ENCODE measurements around the gene PAXX. TPM values are rescaled to one million over a fixed set of nuclear protein-coding genes. Genes with fewer than 3 reads are reported as not detected.

The PAXX gene
- total RNA-seq, 1 experiment from 2014 or later = 89.0 TPM

GRCh38 chr9:136975644-136976043 lies 16.6 kb upstream of the PAXX start:
- Histone ChIP-seq H3K9ac (ENCODE audit: low read length) (no peak overlapping the region), H3K79me2 (ENCODE audit: insufficient read depth, low read length) (no peaks in the 10 kb centered on the region), H4K20me1 (ENCODE audit: insufficient read depth) (no peaks in the 10 kb centered on the region), H3K4me3 (replicated peaks in 1 of 2; ENCODE audit: low read depth in 1 of 2, low read length in 2 of 2) (no peak overlapping the region), H3K9me2 (ENCODE audit: insufficient read depth) (no peaks in the 10 kb centered on the region), H3K9me3 (ENCODE audit: control insufficient read depth in 1 of 2, insufficient read depth in 1 of 2, low read depth in 1 of 2, low read length in 2 of 2) (no peaks in the 10 kb centered on the region), H3K36me3 (ENCODE audit: control insufficient read depth in 1 of 2, insufficient read depth in 2 of 2, low read length in 2 of 2) (no peaks in the 10 kb centered on the region), H3K27ac (ENCODE audit: low read depth, low read length) (no peak overlapping the region; the same call in 1 of the 2 replicates), H3K4me2 (ENCODE audit: low read length) (peak overlapping the region; percentile 32), H3K4me1 (ENCODE audit: control insufficient read depth in 1 of 2, insufficient read depth in 2 of 2, low read length in 2 of 2) (peaks cover 2 to 32% of the 10 kb centered on the region in 2 experiments; a peak in 3 of 4 replicates), H2AFZ (ENCODE audit: low read depth, low read length, poor library complexity, severe bottlenecking) (no peak overlapping the region), H3K27me3 (ENCODE audit: insufficient read depth, low read length) (no peaks in the 10 kb centered on the region)
- ChIA-PET RAD21 (ENCODE audit: low non-redundant PET in 1 of 2, low total read pairs in 2 of 2, uncharacterized antibody in 2 of 2, unreplicated experiment in 2 of 2) (no interaction called here), CTCF (interaction anchor here (1.0 to 2.0 kb wide), 4 partner anchors 10 to 93 kb away, joined by 3 to 8 read pairs (median 6); partner anchors contain the start of gene PAXX), POLR2A (no interaction called here)
- no peak for ATAC-seq
- TF ChIP-seq ZFX (IDR thresholded peaks at IDR 0.05) (no peak), EZH2phosphoT487 (IDR thresholded peaks at IDR 0.05; ENCODE audit: borderline replicate concordance) (no peak), CBX3 (IDR thresholded peaks at IDR 0.05; ENCODE audit: low read depth) (no peak), YY1 (IDR thresholded peaks at IDR 0.05; ENCODE audit: extremely low read depth, insufficient replicate concordance, low read depth, low read length) (no peak), ELF1 (IDR thresholded peaks at IDR 0.05; ENCODE audit: borderline replicate concordance, low read depth) (no peak), EGR1 (IDR thresholded peaks at IDR 0.05; ENCODE audit: low read depth) (no peak), CTCF (IDR thresholded peaks at IDR 0.05 in 2 of 3, conservative IDR thresholded peaks at IDR 0.05 in 1 of 3; ENCODE audit: borderline replicate concordance in 1 of 3, insufficient read depth in 1 of 3, low read depth in 2 of 3, low read length in 2 of 3) (peak in 2 of 3 experiments; percentile 43 to 55; a peak in 5 of 6 replicates)
- BruUV-seq (replicated peaks) = no TSS peak
- no peak for DNase-seq (ENCODE audit: low read depth, low spot score)
- intact Hi-C loops (cut with micrococcal nuclease) = no loop called here

GRCh38 chr9:136977223-136977622 lies 15.0 kb upstream of the PAXX start, which contains the start of gene PTGDS:
TSS of gene PTGDS (plus strand) at chr9:136977504. CDS start at chr9:136977579, 75 bp downstream.
- no peak within 1 kb of the TSS for H2AFZ ChIP-seq (ENCODE audit: low read depth, low read length, poor library complexity, severe bottlenecking)
- peak within 1 kb of the TSS; percentile 51; the same call in 1 of the 2 replicates for H3K27ac ChIP-seq (ENCODE audit: low read depth, low read length)
- intact Hi-C loops (cut with micrococcal nuclease) = no loop called here
- ChIA-PET CTCF (interaction anchor here (3.0 kb wide), 1 partner anchor 52 kb away, joined by 11 read pairs; no protein-coding TSS in a partner anchor), POLR2A (no interaction called here), RAD21 (ENCODE audit: low non-redundant PET in 1 of 2, low total read pairs in 2 of 2, uncharacterized antibody in 2 of 2, unreplicated experiment in 2 of 2) (no interaction called here)
- no peaks in the 10 kb centered on the region for H3K79me2 ChIP-seq (ENCODE audit: insufficient read depth, low read length)
- peak within 1 kb of the TSS; percentile 67 for H3K4me2 ChIP-seq (ENCODE audit: low read length)
- no peaks in the 10 kb centered on the region for H3K36me3 ChIP-seq (ENCODE audit: control insufficient read depth in 1 of 2, insufficient read depth in 2 of 2, low read length in 2 of 2)
- H4K20me1 ChIP-seq (ENCODE audit: insufficient read depth) = no peaks in the 10 kb centered on the region
- peak within 1 kb of the TSS; percentile 24 to 46; a peak in 3 of 4 replicates for H3K4me3 ChIP-seq (replicated peaks in 1 of 2; ENCODE audit: low read depth in 1 of 2, low read length in 2 of 2)
- peak within 1 kb of the TSS; percentile 40; the same call in 1 of the 2 replicates for H3K9ac ChIP-seq (ENCODE audit: low read length)
- H3K9me2 ChIP-seq (ENCODE audit: insufficient read depth) = no peaks in the 10 kb centered on the region
- no peak for ATAC-seq
- no TSS peak for BruUV-seq (replicated peaks)
- no peak for DNase-seq (ENCODE audit: low read depth, low spot score)
- peaks cover 2 to 32% of the 10 kb centered on the region in 2 experiments; a peak in 3 of 4 replicates for H3K4me1 ChIP-seq (ENCODE audit: control insufficient read depth in 1 of 2, insufficient read depth in 2 of 2, low read length in 2 of 2)
- no peaks in the 10 kb centered on the region for H3K27me3 ChIP-seq (ENCODE audit: insufficient read depth, low read length)
- no peaks in the 10 kb centered on the region for H3K9me3 ChIP-seq (ENCODE audit: control insufficient read depth in 1 of 2, insufficient read depth in 1 of 2, low read depth in 1 of 2, low read length in 2 of 2)
- no peak for TF ChIP-seq CEBPB (IDR thresholded peaks at IDR 0.05; ENCODE audit: low read depth)
- TF ChIP-seq ATF3 (IDR thresholded peaks at IDR 0.05) = no peak
- no peak for TF ChIP-seq ZNF274 (IDR thresholded peaks at IDR 0.05; ENCODE audit: low read depth, low read length)
- no peak for TF ChIP-seq ELF1 (IDR thresholded peaks at IDR 0.05; ENCODE audit: borderline replicate concordance, low read depth)
- TF ChIP-seq ZFX (IDR thresholded peaks at IDR 0.05) = no peak
- no peak for TF ChIP-seq POLR2A (IDR thresholded peaks at IDR 0.05; ENCODE audit: borderline replicate concordance, extremely low read depth, insufficient read depth, insufficient read length)
- TF ChIP-seq SIN3A (IDR thresholded peaks at IDR 0.05; ENCODE audit: low read depth) = no peak
- TF ChIP-seq CTCF (IDR thresholded peaks at IDR 0.05 in 2 of 3, conservative IDR thresholded peaks at IDR 0.05 in 1 of 3; ENCODE audit: borderline replicate concordance in 1 of 3, insufficient read depth in 1 of 3, low read depth in 2 of 3, low read length in 2 of 3) = no peak
- TF ChIP-seq TCF7L2 (IDR thresholded peaks at IDR 0.05; ENCODE audit: borderline replicate concordance, extremely low read depth, insufficient read depth, insufficient read length) = no peak

All from HCT116 (cell line).